IPS DF 4.7 (cell line): Measurements from ENCODE around the gene GDI1.

Experiments used
- DNase-seq: peaks from one replicate; pipeline ENCODE4 v3.0.0-alpha.2; 2013; ENCODE audit warnings: low spot score; ENCODE audit errors: extremely low read depth

GDI1 gene

GRCh38 chrX:154408659-154409221 is 28.2 kb upstream of the GDI1 start:
- DNase-seq, result no peak

- no peak for DNase-seq
Observed at GRCh38 chrX:154409222-154409871, 27.6 kb upstream of the GDI1 start, which contains the start of gene DNASE1L1. DNASE1L1 (minus strand) TSS chrX:154409254; CDS start chrX:154405568, 3,686 bp downstream.

- no peak for DNase-seq
Observed at GRCh38 chrX:154411981-154412340, 25.0 kb upstream of the GDI1 start.

- no peak for DNase-seq
Observed at GRCh38 chrX:154412468-154412867, 24.5 kb upstream of the GDI1 start.

GRCh38 chrX:154413142-154413541 is 23.8 kb upstream of the GDI1 start:
- DNase-seq, result no peak

GRCh38 chrX:154417157-154417556 is 19.8 kb upstream of the GDI1 start:
- DNase-seq, result no peak

GRCh38 chrX:154419189-154419588 is 17.8 kb upstream of the GDI1 start:
- DNase-seq, result no peak

- no peak for DNase-seq
Observed at GRCh38 chrX:154419688-154420401, 17.1 kb upstream of the GDI1 start.

GRCh38 chrX:154420402-154420756 is 16.6 kb upstream of the GDI1 start:
- DNase-seq, result no peak

GRCh38 chrX:154426916-154427770 is 9.8 kb upstream of the GDI1 start:
- no peak for DNase-seq

- no peak for DNase-seq
Observed at GRCh38 chrX:154428176-154429171, 8.5 kb upstream of the GDI1 start, which contains the start of gene ATP6AP1. ATP6AP1 (plus strand) TSS chrX:154428677; CDS start chrX:154428693, 16 bp downstream.

GRCh38 chrX:154429711-154430110 is 7.2 kb upstream of the GDI1 start:
- DNase-seq, result no peak

GRCh38 chrX:154430479-154430878 is 6.5 kb upstream of the GDI1 start:
- no peak for DNase-seq

- DNase-seq, result no peak
Observed at GRCh38 chrX:154430916-154431315, 6.0 kb upstream of the GDI1 start.

- no peak for DNase-seq
Observed at GRCh38 chrX:154431341-154431740, 5.6 kb upstream of the GDI1 start.

GRCh38 chrX:154432210-154432609 is 4.7 kb upstream of the GDI1 start:
- no peak for DNase-seq

GRCh38 chrX:154433605-154434004 is 3.3 kb upstream of the GDI1 start:
- DNase-seq, result no peak

- DNase-seq, result no peak
Observed at GRCh38 chrX:154434394-154435168, 2.4 kb upstream of the GDI1 start.

GRCh38 chrX:154435171-154435733 is 1.7 kb upstream of the GDI1 start:
- no peak for DNase-seq
